DOHH2 (cell line): ENCODE measurements around the gene KRTAP10-5.
"Not testable (repeated sequence)": the region's sequence is repeated elsewhere in the genome, so short reads cannot be mapped to it uniquely, and the experiment has no call there.

ENCODE experiments used
- H3F3A ChIP-seq: fragments of 200-600 bp; sonication (generic), shearing (Covaris generic); 2 replicates; pipeline ENCODE4 v1.6.0; 2016; ENCODE audit warnings: antibody characterized with exemption, mild to moderate bottlenecking; ENCODE audit not compliant: control insufficient read depth, insufficient read depth
- H3K27ac ChIP-seq: fragments of 200-600 bp; sonication (generic); 2 replicates; pipeline ENCODE4 v1.5.1; 2014; ENCODE audit warnings: low read depth, mild to moderate bottlenecking, low read length, moderate library complexity
- H3K27me3 ChIP-seq: fragments of 200-600 bp; sonication (generic); 2 replicates; pipeline ENCODE4 v1.6.1; 2014; ENCODE audit warnings: mild to moderate bottlenecking, low read length, mixed read lengths; ENCODE audit not compliant: control insufficient read depth
- H3K36me3 ChIP-seq: fragments of 200-600 bp; sonication (generic); 2 replicates; pipeline ENCODE4 v1.6.1; 2014; ENCODE audit warnings: mild to moderate bottlenecking, low read length, moderate library complexity, mixed read lengths; ENCODE audit not compliant: control insufficient read depth
- H3K4me1 ChIP-seq: fragments of 200-600 bp; sonication (generic); 2 replicates; pipeline ENCODE4 v1.6.1; 2014; ENCODE audit warnings: mild to moderate bottlenecking, low read length, mixed read lengths; ENCODE audit not compliant: control insufficient read depth
- H3K4me2 ChIP-seq: fragments of 200-600 bp; sonication (generic); 2 replicates; pipeline ENCODE4 v1.6.0; 2014; ENCODE audit warnings: mild to moderate bottlenecking, low read length, moderate library complexity
- H3K4me3 ChIP-seq: fragments of 200-600 bp; sonication (generic); 2 replicates; pipeline ENCODE4 v1.5.1; 2014; ENCODE audit warnings: mild to moderate bottlenecking, low read length, mixed read lengths
- H3K79me2 ChIP-seq: fragments of 200-600 bp; sonication (generic); 2 replicates; pipeline ENCODE4 v1.6.1; 2014; ENCODE audit warnings: mild to moderate bottlenecking, low read length, mixed read lengths; ENCODE audit not compliant: control insufficient read depth
- H3K9me2 ChIP-seq: fragments of 200-600 bp; sonication (generic); replicated peaks from 2 replicates; pipeline ENCODE4 v1.6.1; 2014; ENCODE audit warnings: mild to moderate bottlenecking, low read length, mixed read lengths; ENCODE audit not compliant: control insufficient read depth
- H3K9me3 ChIP-seq: fragments of 200-600 bp; sonication (generic); 2 replicates; pipeline ENCODE4 v1.6.1; 2014; ENCODE audit warnings: antibody characterized with exemption, low read length, mixed read lengths; ENCODE audit not compliant: control insufficient read depth, insufficient read depth
- H4K20me1 ChIP-seq: fragments of 200-600 bp; sonication (generic); 2 replicates; pipeline ENCODE4 v1.6.0; 2014; ENCODE audit warnings: low read depth, mild to moderate bottlenecking, antibody characterized with exemption, low read length, moderate library complexity; ENCODE audit not compliant: control insufficient read depth, insufficient read depth
- CTCF ChIP-seq: fragments of 200-600 bp; sonication (generic); IDR thresholded peaks from one replicate; pipeline ENCODE4 v1.5.1; 2014; ENCODE audit warnings: antibody characterized with exemption, mild to moderate bottlenecking, low read depth, low read length; ENCODE audit not compliant: poor library complexity, severe bottlenecking
- EZH2phosphoT487 ChIP-seq: fragments of 200-600 bp; sonication (generic); IDR thresholded peaks from 2 replicates; pipeline ENCODE4 v1.6.1; 2017; ENCODE audit warnings: borderline replicate concordance, mild to moderate bottlenecking, antibody characterized with exemption, low read length, moderate library complexity, mixed read lengths

KRTAP10-5 gene, protein sequence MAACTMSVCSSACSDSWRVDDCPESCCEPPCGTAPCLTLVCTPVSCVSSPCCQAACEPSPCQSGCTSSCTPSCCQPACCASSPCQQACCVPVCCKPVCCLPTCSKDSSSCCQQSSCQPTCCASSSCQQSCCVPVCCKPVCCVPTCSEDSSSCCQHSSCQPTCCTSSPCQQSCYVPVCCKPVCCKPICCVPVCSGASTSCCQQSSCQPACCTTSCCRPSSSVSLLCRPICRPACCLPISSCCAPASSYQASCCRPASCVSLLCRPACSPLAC

GRCh38 chr21:44580231-44580821 lies at the start of gene KRTAP10-5:
Gene KRTAP10-5, minus strand, starts transcription at chr21:44580604. Its CDS starts 26 bp downstream, at chr21:44580578.
- H3K9me3 ChIP-seq: peaks cover 13% of the 10 kb centered on the region; the same call in 1 of the 2 replicates
- H3K4me2 ChIP-seq, H4K20me1 ChIP-seq, H3K9me2 ChIP-seq, H3K36me3 ChIP-seq, H3K79me2 ChIP-seq, H3K27me3 ChIP-seq, H3K27ac ChIP-seq, H3K4me3 ChIP-seq, H3F3A ChIP-seq, H3K4me1 ChIP-seq: not testable (repeated sequence)

GRCh38 chr21:44628707-44629391 lies 48.4 kb upstream of the KRTAP10-5 start:
- peaks cover 49% of the 10 kb centered on the region for H3K9me3 ChIP-seq
- H4K20me1 ChIP-seq: no peaks in the 10 kb centered on the region
- H3K4me3 ChIP-seq: no peak overlapping the region
- H3K36me3 ChIP-seq: no peaks in the 10 kb centered on the region
- H3K4me2 ChIP-seq: no peak overlapping the region
- peaks cover 12% of the 10 kb centered on the region for H3K4me1 ChIP-seq
- no peak overlapping the region for H3K27ac ChIP-seq
- no peak for TF ChIP-seq CTCF
- no peak for TF ChIP-seq EZH2phosphoT487
- H3F3A ChIP-seq: no peaks in the 10 kb centered on the region
- no peaks in the 10 kb centered on the region for H3K27me3 ChIP-seq
- no peaks in the 10 kb centered on the region for H3K79me2 ChIP-seq
- H3K9me2 ChIP-seq: no peaks in the 10 kb centered on the region

- not testable (repeated sequence) for H3F3A ChIP-seq, H3K9me2 ChIP-seq, H3K36me3 ChIP-seq, H3K4me2 ChIP-seq, H4K20me1 ChIP-seq, H3K27me3 ChIP-seq, H3K4me3 ChIP-seq, H3K79me2 ChIP-seq, H3K27ac ChIP-seq
- H3K4me1 ChIP-seq: peaks cover 12% of the 10 kb centered on the region
- H3K9me3 ChIP-seq: peaks cover 53% of the 10 kb centered on the region
Observed at GRCh38 chr21:44627831-44628233, 47.4 kb upstream of the KRTAP10-5 start.

- H3K27me3 ChIP-seq, H3F3A ChIP-seq, H3K36me3 ChIP-seq, H3K4me2 ChIP-seq, H4K20me1 ChIP-seq, H3K4me3 ChIP-seq, H3K9me2 ChIP-seq, H3K79me2 ChIP-seq, H3K27ac ChIP-seq: not testable (repeated sequence)
- H3K9me3 ChIP-seq: peaks cover 52% of the 10 kb centered on the region
- peaks cover 12% of the 10 kb centered on the region for H3K4me1 ChIP-seq
Observed at GRCh38 chr21:44627181-44627822, 46.9 kb upstream of the KRTAP10-5 start.
